ENCODE data around the gene TBX21.

DNA sequence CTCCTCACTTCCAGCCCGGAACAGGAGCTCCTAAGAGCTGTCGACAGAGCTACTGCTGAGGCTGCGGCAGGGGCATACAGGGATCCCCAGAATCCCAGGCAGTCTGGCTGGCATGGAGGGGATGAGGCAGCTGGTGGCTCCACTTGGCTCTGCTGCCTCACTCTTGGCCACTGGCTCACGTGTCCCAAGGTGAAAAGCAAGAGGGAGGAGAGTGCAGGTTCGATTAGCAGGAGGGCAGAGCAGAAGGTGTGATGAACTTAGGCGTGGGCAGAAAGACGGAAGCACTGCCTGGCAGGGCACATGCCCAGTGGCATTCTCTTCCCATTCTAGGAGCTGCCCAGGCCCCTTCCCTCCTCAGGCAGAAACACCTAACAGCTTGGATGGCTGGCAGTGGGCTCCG is 11.3 kb upstream of the TBX21 start:
- no peak for TF ChIP-seq POLR2AphosphoS5 (IDR thresholded peaks at IDR 0.05; ENCODE audit: low read depth)
- no peak for TF ChIP-seq EZH2phosphoT487 (IDR thresholded peaks at IDR 0.05; ENCODE audit: unreplicated experiment)
- TF ChIP-seq EZH2 (IDR thresholded peaks at IDR 0.05; ENCODE audit: low read depth, unreplicated experiment) = no peak
- TF ChIP-seq, protein P1, sequence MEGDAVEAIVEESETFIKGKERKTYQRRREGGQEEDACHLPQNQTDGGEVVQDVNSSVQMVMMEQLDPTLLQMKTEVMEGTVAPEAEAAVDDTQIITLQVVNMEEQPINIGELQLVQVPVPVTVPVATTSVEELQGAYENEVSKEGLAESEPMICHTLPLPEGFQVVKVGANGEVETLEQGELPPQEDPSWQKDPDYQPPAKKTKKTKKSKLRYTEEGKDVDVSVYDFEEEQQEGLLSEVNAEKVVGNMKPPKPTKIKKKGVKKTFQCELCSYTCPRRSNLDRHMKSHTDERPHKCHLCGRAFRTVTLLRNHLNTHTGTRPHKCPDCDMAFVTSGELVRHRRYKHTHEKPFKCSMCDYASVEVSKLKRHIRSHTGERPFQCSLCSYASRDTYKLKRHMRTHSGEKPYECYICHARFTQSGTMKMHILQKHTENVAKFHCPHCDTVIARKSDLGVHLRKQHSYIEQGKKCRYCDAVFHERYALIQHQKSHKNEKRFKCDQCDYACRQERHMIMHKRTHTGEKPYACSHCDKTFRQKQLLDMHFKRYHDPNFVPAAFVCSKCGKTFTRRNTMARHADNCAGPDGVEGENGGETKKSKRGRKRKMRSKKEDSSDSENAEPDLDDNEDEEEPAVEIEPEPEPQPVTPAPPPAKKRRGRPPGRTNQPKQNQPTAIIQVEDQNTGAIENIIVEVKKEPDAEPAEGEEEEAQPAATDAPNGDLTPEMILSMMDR (conservative IDR thresholded peaks at IDR 0.05; ENCODE audit: low read depth in 2 of 2) = no peak
- TF ChIP-seq REST (IDR thresholded peaks at IDR 0.05; ENCODE audit: unreplicated experiment) = no peak
